ENCODE results near the gene CDC7.

DNA sequence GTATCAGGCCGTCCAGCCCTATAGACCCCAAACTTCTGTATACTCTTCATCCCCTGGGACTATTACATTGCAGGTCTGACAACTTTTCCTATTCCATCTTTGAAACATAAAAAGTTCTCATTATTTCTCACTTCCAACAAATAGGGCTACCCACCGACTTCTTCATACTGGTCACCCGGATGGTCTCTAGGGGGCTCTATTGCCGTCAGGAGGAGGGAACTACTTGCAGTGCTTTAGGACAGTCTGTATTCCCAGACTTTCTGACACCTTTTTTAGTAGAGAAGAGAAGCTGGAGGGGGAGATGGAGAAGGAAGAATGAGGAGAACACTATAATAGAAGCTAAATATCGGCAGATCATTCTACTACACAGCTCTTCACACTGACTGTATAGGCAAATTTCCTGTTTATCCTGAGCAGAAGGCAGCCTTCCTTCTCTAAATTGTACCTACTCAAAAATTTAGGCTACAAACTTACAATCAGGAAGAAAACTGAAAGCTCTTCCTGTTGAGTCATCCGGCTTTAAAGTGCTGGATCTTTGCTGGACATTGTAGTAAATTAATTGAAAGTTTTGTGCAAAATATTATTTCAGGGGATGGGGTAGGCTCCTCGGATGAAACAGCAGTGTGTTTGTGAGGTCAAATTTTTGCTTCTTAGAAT is 54.6 kb downstream of the CDC7 start:
- TF ChIP-seq, protein P1, sequence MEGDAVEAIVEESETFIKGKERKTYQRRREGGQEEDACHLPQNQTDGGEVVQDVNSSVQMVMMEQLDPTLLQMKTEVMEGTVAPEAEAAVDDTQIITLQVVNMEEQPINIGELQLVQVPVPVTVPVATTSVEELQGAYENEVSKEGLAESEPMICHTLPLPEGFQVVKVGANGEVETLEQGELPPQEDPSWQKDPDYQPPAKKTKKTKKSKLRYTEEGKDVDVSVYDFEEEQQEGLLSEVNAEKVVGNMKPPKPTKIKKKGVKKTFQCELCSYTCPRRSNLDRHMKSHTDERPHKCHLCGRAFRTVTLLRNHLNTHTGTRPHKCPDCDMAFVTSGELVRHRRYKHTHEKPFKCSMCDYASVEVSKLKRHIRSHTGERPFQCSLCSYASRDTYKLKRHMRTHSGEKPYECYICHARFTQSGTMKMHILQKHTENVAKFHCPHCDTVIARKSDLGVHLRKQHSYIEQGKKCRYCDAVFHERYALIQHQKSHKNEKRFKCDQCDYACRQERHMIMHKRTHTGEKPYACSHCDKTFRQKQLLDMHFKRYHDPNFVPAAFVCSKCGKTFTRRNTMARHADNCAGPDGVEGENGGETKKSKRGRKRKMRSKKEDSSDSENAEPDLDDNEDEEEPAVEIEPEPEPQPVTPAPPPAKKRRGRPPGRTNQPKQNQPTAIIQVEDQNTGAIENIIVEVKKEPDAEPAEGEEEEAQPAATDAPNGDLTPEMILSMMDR (IDR thresholded peaks at IDR 0.05; ENCODE audit: low read depth, low read length): no peak
- no peak for TF ChIP-seq EZH2phosphoT487 (IDR thresholded peaks at IDR 0.05; ENCODE audit: low read depth)
